ENCODE results near the gene PGM5.

The PGM5 gene

GRCh38 chr9:68500457-68501381, 144.3 kb downstream of the PGM5 start:
- no peak for DNase-seq

GRCh38 chr9:68502279-68502678, 145.9 kb downstream of the PGM5 start:
- DNase-seq = no peak

- DNase-seq = no peak
These were observed 149.4 kb downstream of the PGM5 start for GRCh38 chr9:68505681-68506409.

- no peak for DNase-seq
These were observed 150.1 kb downstream of the PGM5 start for GRCh38 chr9:68506551-68506950.

GRCh38 chr9:68507130-68507805, 150.9 kb downstream of the PGM5 start:
- no peak for DNase-seq

DNA sequence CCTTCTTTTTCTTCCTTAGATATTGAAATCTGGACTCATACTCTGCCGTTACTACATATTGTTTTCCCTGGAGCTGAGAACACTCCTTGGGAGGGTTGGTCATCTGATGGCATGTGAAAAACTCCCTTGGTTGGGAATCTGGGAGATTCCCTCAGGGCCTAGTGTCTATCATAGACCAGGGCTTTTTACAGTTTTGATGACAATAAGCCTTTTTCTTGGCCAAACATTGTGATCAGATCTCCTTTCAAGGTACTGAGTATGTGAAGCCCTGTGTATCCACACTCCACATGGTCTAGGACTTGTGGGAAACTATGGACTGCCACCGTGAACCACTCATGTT, 151.4 kb downstream of the PGM5 start:
- DNase-seq = no peak

DNA sequence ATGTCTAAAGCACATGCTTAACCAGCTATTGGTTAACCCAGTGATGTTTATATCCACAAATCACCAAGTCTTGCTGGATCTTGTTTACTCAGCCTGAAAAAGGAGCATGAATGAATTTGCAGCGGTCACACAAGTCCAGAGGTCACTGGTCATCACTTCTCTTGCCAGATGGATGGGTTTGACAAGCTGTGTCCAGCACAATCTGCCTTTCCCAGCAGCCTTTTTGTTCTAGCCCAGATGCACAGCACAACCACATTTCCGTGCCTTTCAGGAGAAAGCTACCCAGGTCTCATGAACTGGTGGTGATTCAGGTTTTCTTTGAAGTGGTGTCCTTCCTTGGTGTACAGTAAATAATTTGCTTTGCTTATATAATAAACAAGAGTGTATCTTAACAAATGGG, 152.1 kb downstream of the PGM5 start:
- no peak for DNase-seq

DNA sequence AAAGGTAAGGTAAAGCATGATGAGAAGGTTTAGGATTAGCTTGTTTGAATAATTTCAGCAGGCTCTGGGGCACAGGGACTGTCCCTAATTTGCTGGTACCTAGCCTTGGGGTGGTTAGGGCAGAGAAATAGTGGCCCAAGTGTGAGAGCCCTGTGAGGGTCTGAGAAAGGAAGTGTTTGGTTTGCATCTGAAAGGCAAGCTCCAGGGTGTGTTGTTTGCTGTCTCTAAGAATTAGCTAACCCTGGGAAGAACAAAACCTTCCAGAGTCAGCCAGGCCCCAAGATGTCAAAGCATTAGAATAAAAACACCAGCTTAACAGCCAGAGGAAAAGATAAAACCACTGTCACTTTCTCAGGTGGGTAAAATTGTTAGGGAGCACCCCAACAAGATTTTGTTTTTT, 153.3 kb downstream of the PGM5 start:
- DNase-seq = no peak

DNA sequence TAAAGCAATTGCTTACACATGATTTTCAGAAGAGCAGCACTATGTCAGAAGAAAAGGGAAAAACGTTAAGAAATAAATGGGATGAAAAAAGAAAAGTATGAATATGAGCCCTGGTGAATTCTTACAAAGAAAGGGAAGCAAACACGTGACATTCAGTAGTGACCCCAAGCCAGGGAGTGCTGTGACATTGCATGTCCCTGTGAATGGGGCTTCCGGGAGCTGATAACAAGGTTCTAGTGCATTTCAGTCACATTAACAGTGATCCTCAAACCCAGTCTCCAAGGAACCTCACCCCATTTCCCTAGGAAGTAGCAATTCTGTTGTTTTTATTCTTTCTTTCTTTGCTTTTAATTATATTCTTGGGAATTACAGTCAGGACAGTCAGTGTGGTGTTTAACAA, 157.0 kb downstream of the PGM5 start:
- no peak for DNase-seq

DNA sequence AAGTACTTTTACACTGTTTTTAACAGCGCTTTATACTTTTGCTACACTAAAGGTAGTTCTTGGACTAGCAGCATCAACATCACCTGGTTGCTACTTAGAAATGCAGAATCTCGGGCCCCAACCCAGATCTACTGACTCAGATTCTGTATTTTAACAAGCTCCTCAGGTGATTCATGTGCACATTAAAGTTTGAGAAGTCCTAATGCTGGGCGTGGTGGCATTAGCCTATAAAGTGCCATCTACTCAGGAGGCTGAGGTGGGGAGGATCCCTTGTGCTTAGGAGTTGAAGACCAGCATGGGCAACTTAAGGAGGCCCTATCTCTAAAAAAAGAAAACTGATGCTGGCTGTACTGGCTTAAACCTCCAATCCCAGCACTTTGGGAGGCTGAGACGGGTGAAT, 157.6 kb downstream of the PGM5 start:
- DNase-seq = no peak

GRCh38 chr9:68515326-68516017, 159.1 kb downstream of the PGM5 start:
- DNase-seq = no peak

DNA sequence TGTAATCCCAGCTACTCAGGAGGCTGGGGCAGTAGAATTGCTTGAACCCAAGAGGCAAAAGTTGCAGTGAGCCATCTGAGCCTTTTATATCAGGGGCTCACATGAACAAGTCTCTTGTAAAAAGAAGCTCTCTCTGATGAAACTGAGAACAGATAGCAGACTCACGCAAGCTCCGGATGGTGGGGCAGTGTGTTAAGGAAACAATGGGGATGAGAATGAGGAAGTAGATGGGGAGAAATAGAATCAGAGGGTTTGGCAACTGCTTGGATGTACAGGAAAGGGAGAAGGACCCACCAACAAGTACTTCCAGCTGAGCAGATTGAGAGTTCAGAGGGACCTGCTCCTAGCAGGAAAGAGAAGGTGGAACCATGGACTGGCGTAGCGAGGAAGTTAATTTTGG, 165.7 kb downstream of the PGM5 start:
- no peak for DNase-seq

DNA sequence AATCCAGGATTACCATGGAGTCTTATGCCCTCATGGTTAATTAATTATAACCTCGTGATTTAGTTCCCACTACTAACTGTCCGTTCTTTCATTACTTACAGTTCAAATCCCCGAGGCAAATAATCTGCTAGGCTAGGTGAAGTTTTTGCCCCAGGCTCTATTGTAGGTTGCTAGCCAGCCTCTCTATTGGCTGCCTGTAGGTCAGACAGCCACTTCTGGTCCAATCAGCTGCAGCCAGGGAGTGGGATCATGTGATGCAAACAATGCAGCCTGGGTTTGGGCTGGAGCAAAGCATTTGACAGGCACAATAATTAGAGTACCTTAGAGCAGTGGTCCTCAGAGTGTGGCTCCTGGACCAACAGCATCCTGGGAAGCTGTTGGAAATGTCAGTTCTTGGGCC, 166.5 kb downstream of the PGM5 start:
- DNase-seq = no peak

- DNase-seq = no peak
These were observed 167.0 kb downstream of the PGM5 start for GRCh38 chr9:68523367-68523936.

GRCh38 chr9:68530618-68531017, 174.2 kb downstream of the PGM5 start:
- no peak for DNase-seq

DNA sequence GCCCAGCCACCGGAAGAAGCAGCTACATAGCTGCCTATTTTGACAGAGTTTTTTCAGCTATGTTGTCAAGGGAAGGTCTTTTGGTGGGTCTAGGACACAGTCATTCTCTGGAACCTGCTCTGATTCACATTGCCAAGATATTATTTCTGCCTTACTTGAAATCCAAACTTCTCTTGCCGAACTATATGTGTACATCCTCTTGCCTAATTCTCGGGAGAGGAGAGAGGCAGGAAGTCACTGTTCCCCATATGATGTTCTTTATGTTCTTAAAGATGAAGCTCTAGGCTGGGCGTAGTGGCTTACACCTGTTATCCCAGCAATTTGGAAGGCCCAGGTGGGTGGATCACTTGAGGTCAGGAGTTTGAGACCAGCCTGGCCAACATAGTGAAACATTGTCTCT, 175.7 kb downstream of the PGM5 start:
- no peak for DNase-seq

DNA sequence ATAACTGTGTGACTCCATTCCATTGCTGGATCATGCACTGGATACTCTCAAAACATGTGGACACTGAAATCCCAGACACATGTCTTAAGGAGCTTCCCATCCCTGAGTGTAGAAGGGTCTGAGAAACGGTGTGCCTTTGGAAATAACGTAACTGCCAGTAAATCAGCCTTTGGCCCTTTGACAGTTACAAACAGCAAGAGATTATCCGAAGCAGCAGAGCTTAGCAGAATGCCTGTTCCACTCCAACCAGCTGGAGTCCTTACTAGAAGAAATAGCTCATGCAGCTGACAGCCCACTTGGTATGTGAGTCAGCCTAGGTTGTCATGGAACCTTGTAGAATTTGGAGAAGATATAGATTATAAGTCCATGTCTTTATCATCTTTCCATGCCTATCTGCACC, 177.3 kb downstream of the PGM5 start:
- no peak for DNase-seq

GRCh38 chr9:68536876-68537615, 180.6 kb downstream of the PGM5 start:
- DNase-seq = no peak

GRCh38 chr9:68537616-68537880, 181.1 kb downstream of the PGM5 start:
- DNase-seq = no peak

DNA sequence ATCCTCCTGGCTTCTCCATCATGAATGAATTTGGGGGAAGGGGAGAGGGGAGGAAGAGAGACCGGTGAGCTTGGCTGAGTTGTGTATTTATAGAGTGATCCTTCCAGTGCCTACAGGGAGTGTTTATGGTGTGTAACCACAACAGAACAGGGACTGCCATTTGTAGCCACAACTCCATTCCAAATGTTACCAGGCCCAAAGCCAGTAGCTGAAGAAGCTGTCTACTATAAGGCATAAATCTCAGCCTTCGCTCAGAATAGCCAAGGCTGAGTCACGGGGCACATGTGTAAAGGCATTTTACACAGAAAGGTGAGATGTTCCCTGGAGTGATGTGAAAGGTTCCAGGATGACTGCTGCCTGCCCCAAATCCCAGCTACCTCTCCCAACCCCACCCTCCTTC, 181.8 kb downstream of the PGM5 start:
- no peak for DNase-seq

DNA sequence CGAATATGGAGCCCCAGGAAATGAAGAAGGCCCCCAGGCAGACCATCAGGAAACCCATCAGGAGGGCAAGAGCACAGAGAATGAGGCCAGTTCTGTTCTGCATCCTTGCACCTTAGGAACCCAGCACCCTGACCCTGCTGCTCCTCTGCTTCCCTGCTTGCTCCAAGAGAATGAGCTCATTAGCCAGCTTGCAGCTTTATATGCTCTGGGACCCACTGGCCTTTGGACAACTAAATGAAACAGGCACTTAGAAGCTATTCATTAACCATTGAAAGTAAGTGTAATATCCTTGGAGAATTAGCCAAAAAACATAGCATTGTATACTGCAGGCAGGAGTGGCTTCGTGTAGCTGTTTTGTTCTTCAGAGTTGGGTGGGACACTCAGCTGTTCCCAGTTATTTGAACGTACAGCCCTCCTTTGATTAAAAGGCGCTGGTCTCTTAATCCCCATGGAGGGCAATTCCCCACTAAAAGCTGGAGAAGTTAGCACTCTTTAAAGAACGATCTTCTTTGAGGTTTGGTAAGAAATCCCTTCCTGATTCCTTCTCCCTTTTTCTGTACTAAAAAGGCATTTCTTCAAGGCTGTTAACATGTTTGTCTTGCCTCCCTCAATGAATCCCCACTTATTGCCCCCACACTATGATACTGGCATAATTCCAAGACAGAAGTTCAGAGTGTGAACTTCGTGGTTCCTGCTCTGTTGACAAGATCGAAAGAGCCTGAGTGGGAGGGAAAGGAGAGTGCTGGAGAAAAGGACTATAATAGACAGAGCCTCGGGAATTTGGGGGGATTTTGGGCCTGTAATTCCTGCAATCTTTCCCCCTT, 184.5 kb downstream of the PGM5 start, which contains the start of gene TMEM252:
Gene TMEM252 (minus strand): TSS at position 172 of the 824 bp plus-strand sequence. CDS start 69 bp downstream, at position 103.
- DNase-seq = no peak
